Measurements from ENCODE around the gene COG5. TPM values are rescaled to one million over a fixed set of nuclear protein-coding genes. Genes with fewer than 3 reads are reported as not detected.
A peak's percentile ranks its signal among the peaks of the same experiment; 100 is the strongest.

Gene COG5
- total and polyA plus RNA-seq, 9 of the 15 experiments (the other 6 are each of a cell fraction or from before 2014, with no cell fraction given) = 15.3 to 75.1 (median 56.4) TPM

GRCh38 chr7:107220356-107220755, 343.4 kb downstream of the COG5 start:
- H3K79me2 ChIP-seq (ENCODE audit: control insufficient read depth, insufficient read depth, low read length) = no peaks in the 10 kb centered on the region
- CTCF ChIA-PET (ENCODE audit: low intra/inter-chr PET ratio) = no interaction called here
- no peaks in the 10 kb centered on the region for H3K4me1 ChIP-seq (replicated peaks in 1 of 2; ENCODE audit: control insufficient read depth in 2 of 2, insufficient read depth in 2 of 2, low read length in 2 of 2)
- POLR2A ChIA-PET = interaction anchor here (0.9 to 1.5 kb wide), 4 partner anchors 9 to 52 kb away, joined by 3 to 4 read pairs (median 3); partner anchors contain the start of gene HBP1
- H2AFZ ChIP-seq (ENCODE audit: low read depth, low read length) = no peak overlapping the region
- ATAC-seq (peak; percentile 31; the same call in 2 of the 3 replicates), FAIRE-seq (no peak), DNase-seq (ENCODE audit: extremely low read depth in 1 of 4, low spot score in 3 of 4) (no peak)
- no peaks in the 10 kb centered on the region for H3K9me1 ChIP-seq (ENCODE audit: control insufficient read depth, insufficient read depth, low read length)
- H3K9ac ChIP-seq (ENCODE audit: insufficient read depth in 1 of 2, low read depth in 2 of 2, low read length in 2 of 2) = no peak overlapping the region
- H3K4me3 ChIP-seq = no peak overlapping the region
- H3K9me3 ChIP-seq (replicated peaks; ENCODE audit: control insufficient read depth, insufficient read depth, low read depth, low read length) = no peaks in the 10 kb centered on the region
- WGBS (ENCODE audit: insufficient coverage, low coverage, missing lambda C conversion rate) = 72% methylated on average over 5 of the region's 5 CpGs
- 0 out of 2 replicates have a peak, but pooled peaks cover 4% of the 10 kb centered on the region for H4K20me1 ChIP-seq (replicated peaks; ENCODE audit: control insufficient read depth, insufficient read depth, low read length)
- H3K27me3 ChIP-seq (ENCODE audit: control insufficient read depth in 2 of 2, insufficient read depth in 2 of 2, low read length in 2 of 2) = no peaks in the 10 kb centered on the region
- TF ChIP-seq DDX20 (tag; IDR thresholded peaks at IDR 0.05; ENCODE audit: low read depth) (no peak), JUNB (CRISPR knock-in tag; conservative IDR thresholded peaks at IDR 0.05) (no peak), ZNF57 (CRISPR knock-in tag; IDR thresholded peaks at IDR 0.05) (no peak), CHD1 (IDR thresholded peaks at IDR 0.05; ENCODE audit: low read length) (no peak), DLX4 (CRISPR knock-in tag; IDR thresholded peaks at IDR 0.05) (no peak), OTX1 (CRISPR knock-in tag; IDR thresholded peaks at IDR 0.05) (no peak), TRIM28 (IDR thresholded peaks at IDR 0.05) (no peak), U2AF1 (optimal IDR thresholded peaks at IDR 0.05; ENCODE audit: low read depth, low read length) (no peak), HDGF (IDR thresholded peaks at IDR 0.05) (no peak), MIER1 (IDR thresholded peaks at IDR 0.05; ENCODE audit: low read depth) (no peak), SIN3B (IDR thresholded peaks at IDR 0.05; ENCODE audit: low read depth) (no peak), ZNF41 (CRISPR knock-in tag; conservative IDR thresholded peaks at IDR 0.05) (no peak), GABPB2 (CRISPR knock-in tag; conservative IDR thresholded peaks at IDR 0.05) (no peak), ZNF445 (CRISPR knock-in tag; IDR thresholded peaks at IDR 0.05; ENCODE audit: low read depth) (no peak), E2F8 (IDR thresholded peaks at IDR 0.05; ENCODE audit: low read depth, partially characterized antibody) (no peak), TRIM25 (IDR thresholded peaks at IDR 0.05; ENCODE audit: borderline replicate concordance) (no peak), TEAD2 (tag; IDR thresholded peaks at IDR 0.05) (no peak)
- TF ChIP-seq, protein P1, sequence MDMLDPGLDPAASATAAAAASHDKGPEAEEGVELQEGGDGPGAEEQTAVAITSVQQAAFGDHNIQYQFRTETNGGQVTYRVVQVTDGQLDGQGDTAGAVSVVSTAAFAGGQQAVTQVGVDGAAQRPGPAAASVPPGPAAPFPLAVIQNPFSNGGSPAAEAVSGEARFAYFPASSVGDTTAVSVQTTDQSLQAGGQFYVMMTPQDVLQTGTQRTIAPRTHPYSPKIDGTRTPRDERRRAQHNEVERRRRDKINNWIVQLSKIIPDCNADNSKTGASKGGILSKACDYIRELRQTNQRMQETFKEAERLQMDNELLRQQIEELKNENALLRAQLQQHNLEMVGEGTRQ (CRISPR knock-in tag; IDR thresholded peaks at IDR 0.05) = no peak
- intact Hi-C loops (cut with micrococcal nuclease) (no loop called here), in situ Hi-C loops (cut with MboI) (loop anchor here (25.0 kb wide), 1 partner anchor 917 kb away; the partner anchor contains the start of gene LAMB4)
- H3K4me2 ChIP-seq (ENCODE audit: insufficient read depth, low read length) = no peak overlapping the region
- no peaks in the 10 kb centered on the region for H3K36me3 ChIP-seq (ENCODE audit: control insufficient read depth, insufficient read depth, low read length)
- no peak overlapping the region for H3K27ac ChIP-seq (ENCODE audit: extremely low read depth, low read depth, low read length)
- no TSS peak for BruUV-seq (replicated peaks)
